Glutamatergic neuron (in vitro differentiated cells): ENCODE measurements around the gene RHCE. TPM values are rescaled to one million over a fixed set of nuclear protein-coding genes. Genes with fewer than 3 reads are reported as not detected.
"Not testable (repeated sequence)": the region's sequence is repeated elsewhere in the genome, so short reads cannot be mapped to it uniquely, and the experiment has no call there.

Source experiments
- DNase-seq: peaks from one replicate; pipeline ENCODE4 v3.0.0; 2022
- H3K27ac Mint-ChIP-seq: one replicate; pipeline ENCODE4 v1.8.0; 2020; ENCODE audit warnings: mild to moderate bottlenecking, mixed read lengths, inconsistent platforms; ENCODE audit not compliant: unreplicated experiment
- H3K27me3 Mint-ChIP-seq: one replicate; pipeline ENCODE4 v1.8.0; 2020; ENCODE audit warnings: mild to moderate bottlenecking, moderate library complexity, mixed read lengths, inconsistent platforms; ENCODE audit not compliant: unreplicated experiment
- H3K36me3 Mint-ChIP-seq: one replicate; pipeline ENCODE4 v1.8.0; 2020; ENCODE audit warnings: mild to moderate bottlenecking, mixed read lengths, inconsistent platforms; ENCODE audit not compliant: unreplicated experiment
- H3K4me1 Mint-ChIP-seq: one replicate; pipeline ENCODE4 v1.8.0; 2020; ENCODE audit warnings: mild to moderate bottlenecking, low read depth, mixed read lengths, inconsistent platforms; ENCODE audit not compliant: unreplicated experiment
- H3K4me3 Mint-ChIP-seq: one replicate; pipeline ENCODE4 v1.8.0; 2020; ENCODE audit warnings: mild to moderate bottlenecking, mixed read lengths, inconsistent platforms; ENCODE audit not compliant: unreplicated experiment
- H3K9me3 Mint-ChIP-seq: one replicate; pipeline ENCODE4 v1.8.0; 2020; ENCODE audit warnings: mild to moderate bottlenecking, moderate library complexity, mixed read lengths, inconsistent platforms; ENCODE audit not compliant: unreplicated experiment
- CTCF ChIP-seq: fragments of 200-600 bp; sonication (generic); IDR thresholded peaks from one replicate; pipeline ENCODE4 v1.5.0; 2021; ENCODE audit not compliant: partially characterized antibody, unreplicated experiment
- total RNA-seq: library from RNA; stranded (reverse); fragmentation: NEBNext Ultra II Directional; extraction: Animal tissue kit (Norgen Biotek cat#: 25700); gene quantifications from one replicate; pipeline ENCODE4 v1.2.1, GENCODE V29; 2021; ENCODE audit not compliant: unreplicated experiment

The RHCE gene
- total RNA-seq, 1 donor from 2014 or later = 1.2 TPM

- no peaks in the 10 kb centered on the region for H3K4me1 Mint-ChIP-seq
- H3K27ac Mint-ChIP-seq = no peak overlapping the region
- peaks cover under 1% of the 10 kb centered on the region for H3K27me3 Mint-ChIP-seq
- no peak for TF ChIP-seq CTCF
- H3K4me3 Mint-ChIP-seq = no peak overlapping the region
- no peak for DNase-seq
- H3K36me3 Mint-ChIP-seq = no peaks in the 10 kb centered on the region
- H3K9me3 Mint-ChIP-seq = peaks cover 3% of the 10 kb centered on the region
Observed at GRCh38 chr1:25456502-25456901, 35.9 kb upstream of the RHCE start.

- H3K4me1 Mint-ChIP-seq = no peaks in the 10 kb centered on the region
- no peaks in the 10 kb centered on the region for H3K36me3 Mint-ChIP-seq
- no peak overlapping the region for H3K4me3 Mint-ChIP-seq
- no peak for TF ChIP-seq CTCF
- peaks cover 1% of the 10 kb centered on the region for H3K27me3 Mint-ChIP-seq
- peaks cover 2% of the 10 kb centered on the region for H3K9me3 Mint-ChIP-seq
- no peak overlapping the region for H3K27ac Mint-ChIP-seq
- no peak for DNase-seq
Observed at GRCh38 chr1:25451908-25452307, 31.3 kb upstream of the RHCE start.

GRCh38 chr1:25450891-25451290 lies 30.3 kb upstream of the RHCE start:
- no peak for DNase-seq
- Mint-ChIP-seq H3K27ac (no peak overlapping the region), H3K36me3 (no peaks in the 10 kb centered on the region), H3K9me3 (peaks cover 2% of the 10 kb centered on the region), H3K27me3 (peaks cover 1% of the 10 kb centered on the region), H3K4me3 (no peak overlapping the region), H3K4me1 (peaks cover 6% of the 10 kb centered on the region)
- TF ChIP-seq CTCF = no peak

- Mint-ChIP-seq H3K36me3 (no peaks in the 10 kb centered on the region), H3K27me3 (peaks cover 1% of the 10 kb centered on the region), H3K9me3 (peaks cover 2% of the 10 kb centered on the region), H3K4me3 (no peak overlapping the region), H3K27ac (no peak overlapping the region), H3K4me1 (peaks cover 10% of the 10 kb centered on the region)
- no peak for DNase-seq
- no peak for TF ChIP-seq CTCF
Observed at GRCh38 chr1:25447547-25447946, 26.9 kb upstream of the RHCE start.

- Mint-ChIP-seq H3K9me3 (peaks cover 2% of the 10 kb centered on the region), H3K27ac (no peak overlapping the region), H3K27me3 (no peaks in the 10 kb centered on the region), H3K4me1 (peaks cover 22% of the 10 kb centered on the region), H3K36me3 (no peaks in the 10 kb centered on the region), H3K4me3 (no peak overlapping the region)
- no peak for TF ChIP-seq CTCF
- no peak for DNase-seq
Observed at GRCh38 chr1:25445993-25446538, 25.4 kb upstream of the RHCE start.

- not testable (repeated sequence) for DNase-seq, H3K4me3 Mint-ChIP-seq, H3K27ac Mint-ChIP-seq, H3K27me3 Mint-ChIP-seq, H3K36me3 Mint-ChIP-seq, H3K9me3 Mint-ChIP-seq
- H3K4me1 Mint-ChIP-seq = peaks cover 26% of the 10 kb centered on the region
Observed at GRCh38 chr1:25444604-25445003, 24.0 kb upstream of the RHCE start.
